HG03066 (cell line): ENCODE measurements around the gene EYA4.

Experiments
- ATAC-seq: cut with Tn5 transposase; IDR thresholded peaks from one replicate; pipeline ENCODE4 v1.9.1; 2021; ENCODE audit warnings: low read depth; ENCODE audit not compliant: unreplicated experiment

EYA4 gene

DNA sequence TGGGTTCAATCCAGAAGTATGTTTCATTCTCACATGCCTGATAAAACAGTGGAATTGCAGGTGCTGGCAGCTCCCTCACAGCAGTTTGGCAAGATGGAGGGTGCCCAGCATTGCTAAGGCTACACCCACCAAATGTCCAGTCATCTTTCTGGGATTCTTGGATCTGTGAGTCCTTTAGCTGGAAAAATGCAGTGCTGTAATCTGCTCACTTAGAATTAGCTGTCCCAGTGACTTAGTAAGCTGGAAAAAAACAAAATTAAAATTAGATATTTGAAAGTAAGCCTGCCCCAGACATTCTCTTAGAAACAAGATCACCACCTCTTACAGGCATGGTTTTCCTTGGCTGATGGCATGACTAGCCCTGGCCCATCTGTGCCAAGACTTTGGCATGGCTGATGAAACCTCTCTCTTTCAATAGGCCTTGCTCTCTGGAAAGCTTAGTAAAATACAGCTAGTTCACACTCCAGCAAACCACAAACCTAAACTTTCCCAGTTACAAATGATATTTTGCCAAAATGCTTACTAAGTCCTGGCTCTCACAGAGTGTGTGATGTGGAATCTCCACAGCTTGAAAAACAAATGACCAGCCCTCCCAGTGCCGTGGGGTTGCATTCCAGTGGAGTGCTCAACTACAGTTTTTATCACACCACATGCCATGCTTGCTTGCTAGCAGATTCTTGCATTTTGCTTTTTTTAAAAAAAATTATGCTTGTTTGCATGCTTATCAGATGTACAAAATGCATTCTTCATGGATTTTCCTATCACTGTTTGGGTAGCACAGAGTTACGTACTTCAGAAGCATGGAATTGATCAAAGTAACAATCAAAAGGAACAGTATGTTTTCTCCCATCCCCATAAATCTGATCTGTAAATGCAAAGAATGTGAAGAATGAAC is 261.5 kb downstream of the EYA4 start:
- no peak for ATAC-seq

DNA sequence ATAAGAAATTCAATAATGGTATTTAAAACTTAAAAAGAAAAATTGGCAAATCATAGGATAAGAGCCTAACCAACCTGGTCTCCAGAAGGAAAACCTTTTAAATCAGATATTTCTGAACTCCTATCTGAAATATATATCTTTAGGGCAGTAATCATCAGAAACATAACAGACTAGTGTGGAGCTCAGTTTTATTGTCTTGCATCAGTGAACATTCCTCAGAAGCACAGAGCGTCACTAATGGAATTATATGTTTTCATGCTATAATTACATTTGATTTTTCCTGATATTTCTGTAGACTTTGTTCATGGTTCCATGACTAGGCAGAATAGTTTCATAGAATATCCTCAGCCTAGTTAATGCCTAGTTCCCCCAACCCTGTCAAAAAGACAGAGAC is 262.2 kb downstream of the EYA4 start:
- no peak for ATAC-seq

DNA sequence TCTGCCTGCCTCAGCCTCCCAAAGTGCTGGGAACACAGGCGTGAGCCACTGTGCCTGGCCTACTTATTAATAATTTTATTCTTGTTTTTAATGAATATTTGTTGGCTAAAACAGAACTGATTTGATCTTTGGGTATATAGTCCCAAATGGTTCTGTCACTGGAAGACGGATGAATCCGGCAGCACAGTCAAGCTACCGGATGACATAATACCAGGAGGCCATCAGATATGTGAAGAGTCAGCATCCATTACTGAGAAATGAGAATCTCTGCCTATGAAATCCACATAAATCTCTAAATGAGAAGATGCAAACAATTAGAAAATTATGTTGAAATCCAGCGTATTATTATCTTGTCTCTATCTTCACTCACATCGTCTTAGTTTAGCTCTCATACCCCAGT is 263.0 kb downstream of the EYA4 start:
- ATAC-seq: no peak

DNA sequence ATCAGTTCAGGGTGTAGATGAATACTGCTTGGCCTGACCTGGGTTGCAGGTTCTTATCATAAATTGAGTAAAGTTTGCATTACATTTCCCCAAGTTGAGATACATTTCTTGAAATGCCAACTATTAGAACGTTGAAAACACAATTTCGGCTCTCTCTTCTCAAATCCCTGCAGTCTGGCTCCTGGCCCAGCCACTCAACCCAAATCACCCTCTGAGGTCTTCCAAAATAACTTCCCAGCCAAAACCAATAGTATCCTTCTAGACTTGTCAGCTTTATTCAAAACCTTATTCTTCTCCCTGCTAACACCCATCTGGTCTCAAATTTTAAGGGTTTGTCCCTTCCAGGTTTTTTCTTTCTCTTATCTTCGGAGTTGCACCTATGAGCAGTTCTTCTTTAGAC is 263.6 kb downstream of the EYA4 start:
- ATAC-seq: no peak

DNA sequence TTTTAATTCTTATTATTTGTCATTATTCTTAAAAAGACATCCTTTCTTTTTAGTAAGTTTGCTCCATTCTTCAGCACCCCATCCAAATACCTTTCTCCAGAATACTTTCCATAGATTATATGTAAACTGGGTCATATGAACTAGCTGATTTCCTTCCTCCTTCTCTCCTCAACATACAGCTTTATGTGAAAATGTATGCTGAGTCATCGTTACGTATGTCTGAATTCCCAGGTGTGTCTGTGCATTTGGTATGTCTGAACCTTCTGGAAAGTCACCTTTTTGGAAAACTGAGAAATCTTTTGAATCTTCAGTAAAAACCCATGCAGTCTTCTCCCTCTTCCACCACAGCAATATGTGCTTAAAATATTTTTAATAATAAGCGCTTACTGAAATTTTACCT is 264.5 kb downstream of the EYA4 start:
- ATAC-seq: no peak

DNA sequence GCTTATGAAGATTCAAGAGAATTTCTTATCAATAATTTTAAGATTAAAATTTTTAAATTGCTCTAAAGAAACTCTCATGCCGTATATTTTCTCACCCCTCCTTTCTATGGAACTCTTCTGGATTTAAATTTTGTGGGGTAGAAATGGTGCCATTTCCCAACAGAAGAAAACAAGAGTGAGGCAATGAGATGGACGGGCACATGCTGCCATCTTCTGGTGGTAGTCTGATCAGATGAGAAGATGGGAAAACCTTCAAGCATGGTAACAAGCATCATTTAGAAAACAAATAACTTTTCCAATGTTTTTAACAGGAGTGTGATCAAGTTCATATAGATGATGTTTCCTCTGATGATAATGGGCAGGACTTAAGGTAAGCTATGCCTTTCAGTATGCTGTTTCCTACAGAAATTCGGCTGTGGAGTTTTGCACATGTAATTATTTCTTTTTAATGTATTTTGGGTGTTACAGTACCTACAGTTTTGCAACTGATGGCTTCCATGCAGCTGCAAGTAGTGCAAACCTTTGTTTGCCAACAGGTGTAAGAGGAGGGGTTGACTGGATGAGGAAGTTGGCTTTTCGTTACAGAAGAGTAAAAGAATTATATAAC is 271.4 kb downstream of the EYA4 start:
- no peak for ATAC-seq

DNA sequence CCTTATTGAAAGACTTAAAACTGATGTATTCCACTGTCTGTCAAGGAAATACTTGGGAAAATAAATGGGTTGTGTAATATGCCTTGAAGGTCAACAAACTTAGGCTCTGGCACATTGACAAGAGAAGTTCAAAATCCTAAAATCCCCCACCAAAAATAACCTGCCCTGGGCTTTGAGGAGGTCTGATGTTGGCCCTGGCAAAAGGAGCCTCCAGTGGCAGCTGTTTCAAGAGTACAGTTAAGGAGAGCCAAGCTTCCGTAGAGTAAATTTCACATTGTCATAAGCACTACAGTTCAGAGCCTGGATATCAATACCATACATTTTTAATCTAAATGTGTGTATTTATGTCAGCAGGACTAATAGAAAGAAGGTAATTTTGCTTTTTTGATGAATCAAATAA is 282.7 kb downstream of the EYA4 start:
- ATAC-seq: no peak

DNA sequence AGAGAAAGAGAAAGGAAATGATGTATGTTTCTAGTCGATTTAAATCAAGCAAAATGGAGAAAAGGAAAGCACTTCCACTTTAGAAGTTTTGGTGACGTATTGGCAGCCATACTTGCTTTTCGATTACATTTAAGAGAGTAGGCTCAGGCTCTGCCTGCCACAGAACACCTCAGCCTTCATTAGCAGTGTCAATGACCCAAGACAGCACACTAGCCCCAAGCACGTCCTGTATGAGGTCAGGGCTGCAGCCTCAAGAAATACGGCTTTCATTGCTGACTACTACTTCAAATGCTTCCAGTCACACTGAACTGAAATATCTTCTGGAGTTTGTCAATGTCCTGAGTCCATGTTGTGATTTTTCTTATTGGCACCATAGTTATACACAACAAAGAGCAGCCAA is 285.3 kb downstream of the EYA4 start:
- no peak for ATAC-seq

DNA sequence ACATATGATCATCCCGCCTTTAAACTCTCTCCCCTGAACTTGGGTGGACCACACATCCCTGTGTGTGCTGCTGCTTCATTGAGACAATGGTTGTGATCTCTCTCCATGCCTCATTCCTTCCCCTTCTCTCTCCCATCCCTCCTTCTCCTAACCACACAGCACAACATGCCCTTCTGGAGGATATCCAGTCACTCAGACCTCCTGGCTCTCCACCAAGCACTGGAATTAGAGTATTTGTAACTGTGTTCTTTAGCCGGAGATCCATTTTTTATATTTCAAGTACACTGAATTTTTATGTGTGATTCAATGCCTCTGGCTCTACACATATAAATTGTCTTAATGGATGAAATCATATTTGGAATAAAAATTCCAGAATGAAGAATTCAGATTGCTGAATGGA is 287.4 kb downstream of the EYA4 start:
- ATAC-seq: no peak

DNA sequence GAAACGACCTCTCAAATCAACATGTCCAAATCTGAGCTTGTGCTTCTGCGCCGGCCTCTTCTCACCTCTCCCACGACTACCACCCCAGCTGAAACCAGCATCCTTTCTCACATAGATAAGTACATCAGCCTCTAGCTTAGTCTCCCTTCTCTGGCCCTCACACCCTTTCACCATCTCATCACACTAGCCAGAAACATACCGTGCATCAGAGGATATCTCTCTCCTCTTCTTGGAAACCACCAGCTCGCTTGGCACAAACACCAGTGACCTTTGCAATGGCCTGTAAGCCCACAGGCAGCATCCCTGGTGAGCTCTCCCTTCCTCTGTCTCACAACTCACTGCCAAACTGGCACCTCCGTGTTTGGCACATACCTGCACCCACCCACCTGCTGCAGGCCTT is 291.8 kb downstream of the EYA4 start:
- no peak for ATAC-seq

DNA sequence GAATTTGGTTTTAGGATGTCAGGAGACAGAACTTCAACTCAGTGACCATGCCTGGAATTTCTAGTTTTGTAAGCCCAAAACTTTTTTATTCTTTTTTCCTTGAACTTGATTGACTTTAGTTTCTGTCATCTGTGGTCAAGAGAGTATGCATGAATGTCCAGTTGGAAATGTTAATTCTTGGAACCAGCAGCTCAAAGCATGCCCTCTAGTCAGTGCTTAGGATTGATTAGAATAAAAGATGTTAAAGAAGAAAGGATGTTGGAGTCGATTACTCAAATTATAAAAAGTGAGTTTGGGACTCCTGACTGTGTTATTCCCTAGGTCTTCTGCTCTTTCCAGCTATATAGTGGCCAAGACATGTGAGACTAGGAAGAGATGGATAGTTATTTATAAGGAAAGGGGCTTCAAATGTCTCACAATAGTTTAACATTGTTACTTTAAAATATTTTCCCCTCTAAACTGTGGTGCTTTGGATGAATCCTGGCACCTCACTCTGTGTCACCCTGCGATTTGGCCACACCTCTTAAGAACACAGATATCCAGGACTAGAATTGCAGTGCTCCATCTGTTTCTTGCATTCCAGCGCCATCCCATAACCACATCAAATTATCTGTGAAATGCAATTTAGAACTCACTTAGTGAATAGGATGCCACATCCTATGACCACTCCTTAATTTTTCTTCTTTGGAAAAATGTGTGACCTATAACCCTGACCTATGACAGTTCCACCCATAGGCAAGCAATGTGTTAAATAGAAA is 298.5 kb downstream of the EYA4 start:
- ATAC-seq: no peak

DNA sequence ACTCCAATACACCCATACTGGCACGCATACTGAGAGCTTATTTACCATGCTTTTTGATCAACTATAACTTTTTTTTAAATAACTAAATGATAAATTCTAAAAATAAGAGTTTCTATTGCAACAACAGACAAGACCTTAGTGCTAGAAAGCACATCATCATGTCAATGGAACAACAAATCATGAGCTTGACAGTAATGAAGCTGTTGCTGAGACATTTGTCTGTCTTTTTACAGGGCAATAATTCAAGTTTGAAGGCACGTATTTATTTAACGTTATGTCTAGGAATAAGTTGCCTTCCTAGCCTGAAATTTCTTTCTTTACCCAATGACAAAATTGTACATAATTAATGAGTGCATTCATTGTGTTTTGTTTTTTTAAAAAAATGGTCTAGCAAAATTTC is 299.2 kb downstream of the EYA4 start:
- ATAC-seq: no peak

DNA sequence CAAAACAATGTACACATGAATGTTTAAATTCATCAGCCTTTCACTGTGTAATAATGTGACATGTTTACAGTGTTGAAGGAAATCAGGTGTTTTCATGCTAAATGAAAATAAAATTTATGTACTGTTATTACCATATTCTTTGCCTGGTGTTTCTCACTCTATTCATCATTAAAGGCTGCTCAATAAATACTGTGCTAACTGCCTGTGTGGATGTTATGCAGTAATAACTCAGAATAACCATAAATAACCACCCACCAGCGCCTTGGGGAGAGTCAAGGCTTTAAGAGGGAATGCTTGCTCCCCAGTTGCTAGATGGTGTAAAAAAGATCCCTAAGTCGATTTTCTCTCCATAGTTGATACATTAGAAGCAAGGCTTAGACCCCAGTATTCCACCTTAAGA is 299.9 kb downstream of the EYA4 start:
- ATAC-seq: no peak

DNA sequence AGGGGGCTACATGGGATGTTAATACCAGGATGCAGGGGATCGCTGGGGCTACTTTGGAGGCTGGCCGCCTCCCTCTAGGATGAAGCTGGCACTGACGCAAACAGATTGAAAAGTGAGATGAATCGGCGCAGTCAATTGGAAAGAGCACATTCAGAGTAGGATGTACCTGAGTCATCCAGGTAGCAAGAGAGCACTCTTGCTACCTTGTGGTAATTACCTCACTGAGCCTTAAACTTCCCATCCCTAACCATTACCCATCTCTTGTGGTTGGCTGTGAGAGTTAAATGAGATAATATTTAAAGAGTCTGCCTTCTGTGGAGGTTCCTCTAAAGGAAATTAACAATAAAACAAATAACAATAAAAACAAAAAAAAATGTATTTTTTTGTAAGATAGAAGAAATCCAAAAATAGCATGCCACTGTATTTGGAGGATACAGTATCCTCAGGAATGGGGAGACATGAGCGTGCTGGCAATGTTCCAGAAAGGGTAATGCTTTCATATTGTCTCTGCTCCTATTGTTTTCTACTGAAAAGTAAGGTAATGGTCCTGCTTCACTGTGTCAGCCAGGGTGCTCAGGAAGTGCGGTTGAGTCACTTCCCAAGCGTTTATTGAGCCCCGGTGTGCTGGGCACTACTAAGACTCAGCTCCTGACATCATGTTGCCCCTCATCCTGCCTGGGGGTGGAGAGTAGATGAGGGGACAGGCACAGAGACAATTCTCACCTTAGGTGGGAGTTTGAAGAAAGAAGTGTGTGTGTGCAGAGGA is 301.1 kb downstream of the EYA4 start:
- no peak for ATAC-seq

DNA sequence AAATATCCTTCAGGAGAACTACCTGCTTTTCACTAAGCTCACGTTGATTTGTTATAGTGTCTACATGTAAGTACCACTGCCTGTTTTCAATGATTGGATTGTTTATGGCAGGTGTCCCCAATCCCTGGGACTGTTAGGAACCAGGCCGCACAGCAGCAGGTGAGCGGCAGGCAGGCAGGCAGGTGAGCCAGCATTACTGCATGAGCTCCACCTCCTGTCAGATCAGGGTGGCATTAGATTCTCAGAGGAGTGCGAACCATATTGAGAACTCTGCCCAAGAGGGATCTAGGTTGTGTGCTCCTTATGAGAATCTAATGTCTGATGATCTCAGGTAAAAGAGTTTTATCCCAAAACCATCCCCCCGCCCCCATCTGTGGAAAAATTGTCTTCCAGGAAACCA is 303.3 kb downstream of the EYA4 start:
- ATAC-seq: no peak

DNA sequence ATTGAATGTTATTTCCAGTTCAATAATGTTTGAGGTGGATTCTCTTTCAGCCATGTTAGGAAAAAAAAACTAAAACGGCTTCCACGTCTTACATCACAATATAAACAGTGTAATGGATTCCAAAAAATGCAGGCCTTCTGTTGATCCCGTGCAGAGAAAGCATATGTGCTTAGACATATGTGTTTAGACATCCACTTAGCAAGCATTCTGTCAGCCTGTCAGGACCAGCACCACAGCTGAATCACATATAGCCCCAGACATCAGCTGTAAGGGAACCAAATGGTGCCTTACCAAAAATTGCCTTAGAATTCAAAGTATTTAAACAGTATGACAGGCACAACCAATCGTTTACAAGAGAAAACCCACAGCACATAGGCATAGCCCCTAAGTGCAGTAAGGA is 304.9 kb downstream of the EYA4 start:
- no peak for ATAC-seq

DNA sequence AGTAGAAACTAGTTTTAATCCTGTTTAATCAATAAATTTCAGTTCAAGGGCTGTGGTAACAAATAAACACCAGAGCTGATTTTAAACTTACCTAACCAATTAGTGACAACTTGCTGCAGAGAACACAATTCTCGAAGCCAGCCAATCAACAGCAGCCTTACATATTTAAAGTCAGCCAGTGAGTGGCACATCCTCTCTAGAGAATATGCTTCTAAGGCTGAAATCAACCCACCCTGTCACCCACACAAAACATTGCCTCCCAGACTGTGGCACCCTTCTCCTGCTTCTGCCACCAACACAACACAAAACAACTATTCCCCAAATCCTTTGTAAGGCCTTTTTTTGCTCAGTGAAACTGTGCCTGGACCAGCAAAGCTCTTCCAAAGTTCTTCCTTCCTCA is 306.0 kb downstream of the EYA4 start:
- ATAC-seq: no peak

DNA sequence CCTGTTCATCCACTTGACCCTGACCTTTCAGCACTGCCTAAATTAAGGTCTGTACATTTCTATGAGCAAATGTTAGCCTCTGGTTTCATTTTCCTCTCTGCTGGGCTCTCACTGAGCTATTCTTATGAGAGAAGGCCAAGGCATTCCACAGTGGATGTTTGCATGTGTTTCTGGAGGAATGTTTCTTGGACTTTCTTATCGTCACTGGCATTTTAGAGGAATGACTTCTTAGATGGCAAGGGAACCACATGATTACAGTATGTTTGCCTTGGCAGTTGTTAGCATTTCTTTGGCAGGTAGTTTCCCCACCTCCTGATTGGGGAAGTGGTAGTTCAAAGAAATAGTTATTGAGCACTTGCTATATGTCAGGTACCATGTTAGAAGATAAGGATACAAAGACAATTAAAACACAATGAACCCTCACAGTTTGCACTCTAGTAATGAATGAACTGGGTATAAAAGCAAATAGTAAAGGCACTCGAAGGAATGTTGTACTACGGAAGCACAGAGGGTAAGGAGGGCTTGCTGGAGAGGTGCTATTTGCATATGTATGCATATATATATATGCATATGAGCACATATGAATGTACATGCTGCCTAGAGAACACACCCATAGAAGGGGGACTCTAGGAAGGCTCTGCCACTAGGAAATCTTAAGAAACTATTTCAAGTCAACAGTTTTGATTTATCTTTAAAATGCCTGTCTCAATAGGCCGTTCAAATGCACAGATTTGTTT is 307.4 kb downstream of the EYA4 start:
- no peak for ATAC-seq

DNA sequence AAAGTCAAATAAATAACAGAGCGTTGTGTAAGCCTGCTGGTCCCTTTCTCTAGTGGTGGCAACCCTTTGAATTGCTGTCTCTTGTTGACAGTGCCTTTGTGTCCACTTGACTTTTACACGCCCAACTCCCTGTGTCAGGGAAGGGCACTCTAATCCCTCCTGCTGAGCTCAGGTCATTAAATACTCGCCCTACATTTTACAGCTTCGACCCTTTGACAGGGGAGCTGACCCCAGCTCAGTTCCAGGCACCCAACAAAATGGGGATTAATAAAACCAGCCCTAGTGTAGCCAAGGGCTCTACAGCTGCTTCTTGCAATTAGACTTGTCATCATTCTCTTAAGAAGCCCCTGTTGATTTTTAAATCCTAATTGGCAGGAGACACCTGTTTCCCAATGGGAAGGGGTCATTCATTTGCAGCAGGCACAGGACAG is 308.2 kb downstream of the EYA4 start:
- no peak for ATAC-seq

DNA sequence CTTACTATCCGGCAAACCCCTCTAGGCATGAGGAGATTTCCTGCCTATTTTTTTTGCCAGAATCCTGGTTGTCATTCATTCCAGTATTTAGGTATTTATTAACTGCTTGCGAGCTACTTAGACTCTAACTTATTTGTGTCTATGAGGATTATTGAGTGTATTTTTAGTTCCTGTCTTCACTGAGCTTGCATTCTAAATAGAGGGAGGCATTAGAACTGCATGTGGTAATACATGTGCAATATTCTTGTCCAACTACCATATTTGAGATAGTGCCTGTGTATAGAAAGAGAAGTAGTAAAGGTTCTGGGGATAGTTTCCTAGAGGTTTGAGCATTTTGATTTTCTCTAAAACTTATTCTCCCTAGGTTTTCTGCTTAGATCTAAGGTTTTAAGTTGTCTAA is 308.9 kb downstream of the EYA4 start:
- no peak for ATAC-seq
